Endothelial cell of umbilical vein (primary cell): Measurements from ENCODE around the gene LIN54. TPM values are rescaled to one million over a fixed set of nuclear protein-coding genes. Genes with fewer than 3 reads are reported as not detected.

Experiments used
- BruUV-seq: library from RNA; stranded (reverse); fragments of 400-500 nt; replicated peaks from 2 replicates; lab custom pipeline; 2021; lab: Mats Ljungman, UMichigan
- CTCF ChIA-PET: fragments of 300-600, 350-600 bp; sonication (Branson Sonifier 250); formaldehyde crosslinking; loops from one replicate; lab custom pipeline; 2021; ENCODE audit warnings: antibody characterized with exemption, inconsistent platforms; lab: Charles Lee
- POLR2A ChIA-PET: fragments of 300-600, 350-600 bp; sonication (Branson Sonifier 250); formaldehyde crosslinking; loops from one replicate; lab custom pipeline; 2021; ENCODE audit warnings: antibody characterized with exemption, inconsistent platforms; lab: Charles Lee
- DNase-seq: peaks from one replicate; pipeline ENCODE4 v3.0.0-alpha.2; 2011; ENCODE audit warnings: low read depth, low spot score
- FAIRE-seq: peaks from 2 replicates; lab custom pipeline; 2011; peaks lifted over from hg19 to GRCh38; lab: Jason Lieb, UNC
- H2AFZ ChIP-seq: 2 replicates; pipeline ENCODE4 v1.6.0; 2012; ENCODE audit warnings: low read depth, low read length, control low read depth, inconsistent platforms
- H3K27ac ChIP-seq: 2 replicates; pipeline ENCODE4 v1.5.1; 2011; ENCODE audit warnings: low read depth, mild to moderate bottlenecking, control low read depth, low read length, moderate library complexity; ENCODE audit not compliant: insufficient read depth
- H3K27me3 ChIP-seq, 2 experiments: 2 replicates each; pipeline versions ENCODE4 v1.6.0 to v1.6.1; 2011; ENCODE audit warnings: low read length in 2 of 2, mixed read lengths in 1 of 2; ENCODE audit not compliant: control insufficient read depth in 2 of 2, insufficient read depth in 2 of 2
- H3K36me3 ChIP-seq, 2 experiments: 2 replicates in 1 of 2; 3 replicates in 1 of 2; pipeline ENCODE4 v1.5.1; 2011; ENCODE audit warnings: low read length in 2 of 2, mild to moderate bottlenecking in 1 of 2, moderate library complexity in 1 of 2; ENCODE audit not compliant: control insufficient read depth in 2 of 2, insufficient read depth in 2 of 2; ENCODE audit errors: extremely low read depth in 1 of 2
- H3K4me1 ChIP-seq: 3 replicates; pipeline ENCODE4 v1.5.1; 2011; ENCODE audit warnings: mild to moderate bottlenecking, low read length; ENCODE audit not compliant: control insufficient read depth, insufficient read depth; ENCODE audit errors: extremely low read depth
- H3K4me2 ChIP-seq: 2 replicates; pipeline ENCODE4 v1.6.1; 2011; ENCODE audit warnings: low read length, control low read depth, mixed read lengths; ENCODE audit not compliant: insufficient read depth
- H3K4me3 ChIP-seq, 3 experiments: fragments of 200-600 bp in 1 of 3; sonication (generic), shearing (Covaris generic) in 1 of 3; replicated peaks in 1 of 3; 2 replicates each; pipeline ENCODE4 v1.5.1; 2011 to 2016; ENCODE audit warnings: control low read depth in 3 of 3, low read length in 3 of 3, mild to moderate bottlenecking in 2 of 3, inconsistent platforms in 1 of 3, low read depth in 1 of 3, moderate library complexity in 1 of 3; ENCODE audit not compliant: insufficient read depth in 1 of 3
- H3K79me2 ChIP-seq: 2 replicates; pipeline ENCODE4 v1.6.0; 2012; ENCODE audit warnings: low read length, inconsistent platforms; ENCODE audit not compliant: control insufficient read depth, insufficient read depth
- H3K9ac ChIP-seq: replicated peaks from 2 replicates; pipeline ENCODE3; 2011; ENCODE audit warnings: low read length, control low read depth; ENCODE audit not compliant: insufficient read depth; ENCODE audit errors: extremely low read depth
- H3K9me1 ChIP-seq: replicated peaks from 3 replicates; pipeline ENCODE4 v1.6.0; 2011; ENCODE audit warnings: mild to moderate bottlenecking, low read length; ENCODE audit not compliant: control insufficient read depth, insufficient read depth; ENCODE audit errors: extremely low read depth
- H3K9me3 ChIP-seq: replicated peaks from 2 replicates; pipeline ENCODE4 v1.5.1; 2012; ENCODE audit warnings: low read length, inconsistent platforms; ENCODE audit not compliant: control insufficient read depth, insufficient read depth
- H4K20me1 ChIP-seq: replicated peaks from 2 replicates; pipeline ENCODE3; 2011; ENCODE audit warnings: mild to moderate bottlenecking, low read length; ENCODE audit not compliant: control insufficient read depth, insufficient read depth; ENCODE audit errors: extremely low read depth
- EZH2 ChIP-seq: IDR thresholded peaks from 2 replicates; pipeline ENCODE4 v1.6.1; 2012; ENCODE audit warnings: borderline replicate concordance, low read depth, mild to moderate bottlenecking, moderate library complexity, low read length, inconsistent platforms; ENCODE audit not compliant: severe bottlenecking
- FOS ChIP-seq: IDR thresholded peaks from 2 replicates; pipeline ENCODE4 v1.6.1; 2011; ENCODE audit warnings: mild to moderate bottlenecking, low read length, moderate library complexity, borderline replicate concordance; ENCODE audit not compliant: insufficient read depth
- GATA2 ChIP-seq: IDR thresholded peaks from 2 replicates; pipeline ENCODE4 v1.7.0; 2011; ENCODE audit warnings: low read depth, mild to moderate bottlenecking, moderate library complexity, mixed read lengths, low read length; ENCODE audit not compliant: insufficient read length, insufficient read depth
- JUN ChIP-seq: IDR thresholded peaks from 2 replicates; pipeline ENCODE4 v1.6.1; 2011; ENCODE audit warnings: borderline replicate concordance, low read depth; ENCODE audit not compliant: insufficient read length, insufficient read depth
- MYC ChIP-seq: IDR thresholded peaks from one replicate; pipeline ENCODE4 v1.6.1; 2011; ENCODE audit warnings: mild to moderate bottlenecking, low read depth, low read length
- POLR2A ChIP-seq: IDR thresholded peaks from 2 replicates; pipeline ENCODE4 v1.6.1; 2012; ENCODE audit warnings: low read depth, mild to moderate bottlenecking, control low read depth, low read length
- POLR2AphosphoS5 ChIP-seq: IDR thresholded peaks from 2 replicates; pipeline ENCODE4 v1.6.1; 2012; ENCODE audit warnings: low read depth, mild to moderate bottlenecking, control low read depth, low read length, moderate library complexity; ENCODE audit not compliant: insufficient read depth
- dilution Hi-C: fragments of 300-500 bp; cut with MboI; formaldehyde crosslinking; loops from one replicate; pipeline ENCODE4 v1.15.0; 2019; ENCODE audit warnings: low sequenced_read_pairs; ENCODE audit not compliant: extremely low pct_ligation_motif_present
- intact Hi-C: fragments of 100-400 bp; cut with micrococcal nuclease; formaldehyde crosslinking; loops from one replicate; pipeline ENCODE4 v1.10.0; 2022
- polyA plus RNA-seq, 4 experiments: library from polyadenylated mRNA; depleted of rRNA in 3 of 4; stranded (reverse) in 3 of 4; unstranded in 1 of 4; fragments of >200 nt; gene quantifications; 2 replicates each; pipeline versions ENCODE4 v1.2.1 to v1.2.3, GENCODE V29; 2011 to 2012; ENCODE audit warnings: missing spikeins in 1 of 4
- total RNA-seq: library from RNA; stranded (reverse); gene quantifications from 2 replicates; pipeline ENCODE4 v1.2.3, GENCODE V29; 2021
- TF ChIP-seq, protein P1 (sequence below): IDR thresholded peaks from 2 replicates; pipeline ENCODE4 v1.6.1; 2011; ENCODE audit not compliant: insufficient read depth, insufficient read length
- TF ChIP-seq, protein P2 (sequence below), 2 donors: IDR thresholded peaks; 1 replicate in 1 of 2; 2 replicates in 1 of 2; pipeline ENCODE4 v1.5.1; 2011; ENCODE audit warnings: low read length in 2 of 2, mild to moderate bottlenecking in 2 of 2, moderate library complexity in 2 of 2, control low read depth in 1 of 2, inconsistent platforms in 1 of 2, low read depth in 1 of 2; ENCODE audit not compliant: insufficient read depth in 1 of 2; ENCODE audit errors: extremely low read depth in 1 of 2

The LIN54 gene
- total and polyA plus RNA-seq, 2 donors (not counting 3 experiments of a cell fraction or from before 2014, with no cell fraction given): 6.2 to 15.7 TPM

DNA sequence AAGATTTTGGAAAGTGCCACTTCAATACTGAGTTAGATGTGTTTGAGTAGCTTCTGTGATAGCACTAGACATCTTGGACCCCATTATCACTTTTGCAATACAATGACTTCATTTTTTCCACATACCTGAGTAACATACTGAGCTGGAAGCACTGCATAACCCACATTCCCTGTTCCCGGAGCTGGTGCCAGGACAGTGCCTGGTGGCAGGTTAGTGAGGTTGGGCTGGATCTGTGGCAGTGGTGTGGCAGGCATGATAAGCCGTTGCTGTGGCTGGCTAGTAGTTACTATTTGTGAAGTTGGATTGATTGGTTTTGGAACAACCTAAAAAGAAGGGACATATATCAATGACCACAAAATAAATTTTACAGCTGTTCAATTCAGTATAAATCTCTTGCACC is 71.2 kb downstream of the LIN54 start:
- no peak overlapping the region for H3K9ac ChIP-seq
- H3K9me1 ChIP-seq: no peaks in the 10 kb centered on the region
- H4K20me1 ChIP-seq: no peaks in the 10 kb centered on the region
- H3K79me2 ChIP-seq: no peaks in the 10 kb centered on the region
- no peak for DNase-seq
- H3K27me3 ChIP-seq: no peaks in the 10 kb centered on the region
- H3K4me1 ChIP-seq: no peaks in the 10 kb centered on the region
- H3K4me2 ChIP-seq: no peak overlapping the region
- H3K9me3 ChIP-seq: no peaks in the 10 kb centered on the region
- H3K27ac ChIP-seq: no peak overlapping the region
- no peak for TF ChIP-seq POLR2AphosphoS5
- TF ChIP-seq FOS: no peak
- TF ChIP-seq POLR2A: no peak
- TF ChIP-seq, protein P1, sequence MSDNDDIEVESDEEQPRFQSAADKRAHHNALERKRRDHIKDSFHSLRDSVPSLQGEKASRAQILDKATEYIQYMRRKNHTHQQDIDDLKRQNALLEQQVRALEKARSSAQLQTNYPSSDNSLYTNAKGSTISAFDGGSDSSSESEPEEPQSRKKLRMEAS: no peak
- TF ChIP-seq, protein P2, sequence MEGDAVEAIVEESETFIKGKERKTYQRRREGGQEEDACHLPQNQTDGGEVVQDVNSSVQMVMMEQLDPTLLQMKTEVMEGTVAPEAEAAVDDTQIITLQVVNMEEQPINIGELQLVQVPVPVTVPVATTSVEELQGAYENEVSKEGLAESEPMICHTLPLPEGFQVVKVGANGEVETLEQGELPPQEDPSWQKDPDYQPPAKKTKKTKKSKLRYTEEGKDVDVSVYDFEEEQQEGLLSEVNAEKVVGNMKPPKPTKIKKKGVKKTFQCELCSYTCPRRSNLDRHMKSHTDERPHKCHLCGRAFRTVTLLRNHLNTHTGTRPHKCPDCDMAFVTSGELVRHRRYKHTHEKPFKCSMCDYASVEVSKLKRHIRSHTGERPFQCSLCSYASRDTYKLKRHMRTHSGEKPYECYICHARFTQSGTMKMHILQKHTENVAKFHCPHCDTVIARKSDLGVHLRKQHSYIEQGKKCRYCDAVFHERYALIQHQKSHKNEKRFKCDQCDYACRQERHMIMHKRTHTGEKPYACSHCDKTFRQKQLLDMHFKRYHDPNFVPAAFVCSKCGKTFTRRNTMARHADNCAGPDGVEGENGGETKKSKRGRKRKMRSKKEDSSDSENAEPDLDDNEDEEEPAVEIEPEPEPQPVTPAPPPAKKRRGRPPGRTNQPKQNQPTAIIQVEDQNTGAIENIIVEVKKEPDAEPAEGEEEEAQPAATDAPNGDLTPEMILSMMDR (IDR thresholded peaks at IDR 0.05; ENCODE audit: extremely low read depth in 1 of 2, insufficient read depth in 1 of 2, low read depth in 1 of 2, low read length in 2 of 2): no peak
- TF ChIP-seq EZH2: no peak
- TF ChIP-seq JUN: no peak
- TF ChIP-seq GATA2: no peak
- no peak for TF ChIP-seq MYC
- FAIRE-seq: no peak
- intact Hi-C loops (no loop called here), dilution Hi-C loops (no loop called here)
- POLR2A ChIA-PET: no interaction called here
- CTCF ChIA-PET: no interaction called here
- no TSS peak for BruUV-seq
- peaks cover 2 to 11% of the 10 kb centered on the region in 2 experiments for H3K36me3 ChIP-seq
- no peak overlapping the region for H3K4me3 ChIP-seq
- no peak overlapping the region for H2AFZ ChIP-seq
